ENCODE measurements around the gene GPC3. TPM values are rescaled to one million over a fixed set of nuclear protein-coding genes. Genes with fewer than 3 reads are reported as not detected.

The GPC3 gene
- total RNA-seq, 4 donors from 2014 or later: 3.3 to 172 (median 21.2) TPM

- Histone ChIP-seq H3K36me3 (no peaks in the 10 kb centered on the region), H3K9me3 (no peaks in the 10 kb centered on the region), H3K27ac (no peak overlapping the region), H3K4me1 (peaks cover 0 to 4% of the 10 kb centered on the region in 2 donors), H3K4me3 (no peak overlapping the region), H3K27me3 (peaks cover 0 to 5% of the 10 kb centered on the region in 2 donors)
- intact Hi-C loops (cut with DNase I; ENCODE audit: low total_unique reads): no loop called here
- TF ChIP-seq CTCF (IDR thresholded peaks at IDR 0.05) (no peak), POLR2A (IDR thresholded peaks at IDR 0.05) (no peak)
- no peak for DNase-seq
Observed at GRCh38 chrX:133988010-133988409, 2.6 kb upstream of the GPC3 start.

GRCh38 chrX:133987188-133987587, 1.8 kb upstream of the GPC3 start:
- Histone ChIP-seq H3K9me3 (no peaks in the 10 kb centered on the region), H3K4me1 (peaks cover 0 to 4% of the 10 kb centered on the region in 2 donors), H3K36me3 (no peaks in the 10 kb centered on the region), H3K27ac (no peak overlapping the region), H3K27me3 (peaks cover 0 to 5% of the 10 kb centered on the region in 2 donors), H3K4me3 (no peak overlapping the region)
- no peak for TF ChIP-seq POLR2A (IDR thresholded peaks at IDR 0.05)
- no peak for TF ChIP-seq CTCF (IDR thresholded peaks at IDR 0.05)
- no peak for DNase-seq
- intact Hi-C loops (cut with DNase I; ENCODE audit: low total_unique reads): no loop called here

GRCh38 chrX:133985967-133986683, 731 bp upstream of the GPC3 start:
- TF ChIP-seq CTCF (IDR thresholded peaks at IDR 0.05) (no peak), POLR2A (IDR thresholded peaks at IDR 0.05) (no peak)
- H3K27me3 ChIP-seq: peaks cover 0 to 5% of the 10 kb centered on the region in 2 donors
- H3K4me3 ChIP-seq: peak overlapping the region in 1 of 2 donors; percentile 36
- peaks cover 0 to 4% of the 10 kb centered on the region in 2 donors for H3K4me1 ChIP-seq
- no peaks in the 10 kb centered on the region for H3K36me3 ChIP-seq
- no peak for DNase-seq
- intact Hi-C loops (cut with DNase I; ENCODE audit: low total_unique reads): no loop called here
- no peaks in the 10 kb centered on the region for H3K9me3 ChIP-seq
- H3K27ac ChIP-seq: no peak overlapping the region

GRCh38 chrX:133984857-133985163, 584 bp downstream of the GPC3 start:
- peaks cover 0 to 5% of the 10 kb centered on the region in 2 donors for H3K27me3 ChIP-seq
- no peaks in the 10 kb centered on the region for H3K9me3 ChIP-seq
- peaks cover 0 to 4% of the 10 kb centered on the region in 2 donors for H3K4me1 ChIP-seq
- H3K4me3 ChIP-seq: peak overlapping the region in 1 of 2 donors; percentile 36
- intact Hi-C loops (cut with DNase I; ENCODE audit: low total_unique reads): no loop called here
- DNase-seq: peak in 1 of 2 donors; percentile 16
- no peak overlapping the region for H3K27ac ChIP-seq
- TF ChIP-seq POLR2A (IDR thresholded peaks at IDR 0.05): no peak
- TF ChIP-seq CTCF (IDR thresholded peaks at IDR 0.05): no peak
- H3K36me3 ChIP-seq: no peaks in the 10 kb centered on the region

GRCh38 chrX:133983974-133984845, 1.2 kb downstream of the GPC3 start:
- no peak overlapping the region for H3K27ac ChIP-seq
- TF ChIP-seq CTCF (IDR thresholded peaks at IDR 0.05): no peak
- no peak for TF ChIP-seq POLR2A (IDR thresholded peaks at IDR 0.05)
- no peaks in the 10 kb centered on the region for H3K36me3 ChIP-seq
- no peak for DNase-seq
- peaks cover 0 to 5% of the 10 kb centered on the region in 2 donors for H3K27me3 ChIP-seq
- peaks cover 0 to 4% of the 10 kb centered on the region in 2 donors for H3K4me1 ChIP-seq
- intact Hi-C loops (cut with DNase I; ENCODE audit: low total_unique reads): no loop called here
- H3K4me3 ChIP-seq: no peak overlapping the region
- H3K9me3 ChIP-seq: no peaks in the 10 kb centered on the region
